Body of pancreas (tissue), 4 donors: ENCODE data around the gene RCC2.

Experiments used
- POLR2A ChIP-seq, 3 donors: fragments of 450-650 bp; IDR thresholded peaks; one replicate each; pipeline ENCODE4 v1.6.1; 2016; ENCODE audit warnings: antibody characterized with exemption in 3 of 3, mild to moderate bottlenecking in 2 of 3
- TF ChIP-seq, protein P1 (sequence below), 7 experiments: fragments of 450-650 bp in 4 of 7; fragments of 200-600 bp in 3 of 7; sonication (generic) in 3 of 7; IDR thresholded peaks; one replicate each; pipeline ENCODE4 v1.5.1; 2016 to 2019; ENCODE audit warnings: antibody characterized with exemption in 7 of 7

DNA sequence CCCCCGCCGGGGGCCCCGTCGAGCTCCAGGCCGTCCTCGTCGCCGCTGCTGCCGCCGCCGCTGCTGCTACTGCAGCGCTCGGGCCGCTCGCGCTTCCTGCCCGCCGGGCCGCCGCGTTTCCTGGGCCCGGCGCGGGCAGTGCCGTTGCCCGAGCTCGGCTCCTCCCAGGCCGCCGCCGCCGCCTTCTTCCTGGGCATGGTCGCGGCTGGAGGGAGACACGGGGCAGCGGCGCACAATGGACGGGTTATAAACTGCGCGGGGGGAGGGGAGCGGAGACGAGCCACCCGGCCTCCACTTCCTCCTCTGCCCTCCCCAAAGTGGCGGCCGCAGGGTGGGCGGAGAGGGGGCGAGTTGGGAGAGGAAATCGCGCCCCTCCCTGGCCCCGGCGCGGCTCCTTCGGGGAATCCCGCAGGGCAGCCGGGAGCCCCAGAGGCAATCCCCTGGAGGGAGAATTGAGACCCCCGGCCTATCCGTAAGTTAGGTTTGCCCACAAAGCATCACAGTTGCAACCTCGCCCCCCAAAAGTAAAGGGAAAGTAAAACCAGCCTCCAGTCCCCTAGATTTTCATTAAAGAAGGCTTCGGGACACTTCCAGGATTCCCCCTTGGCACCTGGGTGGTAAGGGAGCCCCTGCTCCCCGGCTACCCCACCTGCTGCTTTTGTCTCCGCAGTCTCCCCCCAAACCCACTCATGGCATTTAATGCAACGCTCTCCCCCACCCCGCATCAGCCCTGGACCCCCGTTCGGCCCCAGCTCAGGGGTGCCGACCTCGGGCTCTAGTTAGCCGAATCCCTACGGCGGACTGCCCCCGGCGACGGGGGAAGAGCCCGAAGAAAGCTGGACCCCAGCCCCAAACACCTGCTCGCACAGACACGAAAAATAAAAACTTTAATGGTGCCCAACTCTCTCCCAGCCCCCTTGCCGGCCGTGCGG lies 893 bp downstream of the RCC2 start:
- TF ChIP-seq, protein P1, sequence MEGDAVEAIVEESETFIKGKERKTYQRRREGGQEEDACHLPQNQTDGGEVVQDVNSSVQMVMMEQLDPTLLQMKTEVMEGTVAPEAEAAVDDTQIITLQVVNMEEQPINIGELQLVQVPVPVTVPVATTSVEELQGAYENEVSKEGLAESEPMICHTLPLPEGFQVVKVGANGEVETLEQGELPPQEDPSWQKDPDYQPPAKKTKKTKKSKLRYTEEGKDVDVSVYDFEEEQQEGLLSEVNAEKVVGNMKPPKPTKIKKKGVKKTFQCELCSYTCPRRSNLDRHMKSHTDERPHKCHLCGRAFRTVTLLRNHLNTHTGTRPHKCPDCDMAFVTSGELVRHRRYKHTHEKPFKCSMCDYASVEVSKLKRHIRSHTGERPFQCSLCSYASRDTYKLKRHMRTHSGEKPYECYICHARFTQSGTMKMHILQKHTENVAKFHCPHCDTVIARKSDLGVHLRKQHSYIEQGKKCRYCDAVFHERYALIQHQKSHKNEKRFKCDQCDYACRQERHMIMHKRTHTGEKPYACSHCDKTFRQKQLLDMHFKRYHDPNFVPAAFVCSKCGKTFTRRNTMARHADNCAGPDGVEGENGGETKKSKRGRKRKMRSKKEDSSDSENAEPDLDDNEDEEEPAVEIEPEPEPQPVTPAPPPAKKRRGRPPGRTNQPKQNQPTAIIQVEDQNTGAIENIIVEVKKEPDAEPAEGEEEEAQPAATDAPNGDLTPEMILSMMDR (IDR thresholded peaks at IDR 0.05) = no peak
- TF ChIP-seq POLR2A (IDR thresholded peaks at IDR 0.05) = peak in 1 of 3 donors; percentile 50
